Natural killer cell (primary cell): Measurements from ENCODE around the gene SCARB1. TPM values are rescaled to one million over a fixed set of nuclear protein-coding genes. Genes with fewer than 3 reads are reported as not detected.

Experiments
- ATAC-seq, 3 donors: fragments of 150-1000 bp in 2 of 3; fragments of 200-7000 bp in 1 of 3; cut with Tn5 transposase; 1 replicate in 1 of 3; 2 replicates in 2 of 3; pipeline ENCODE4 v1.10.0; 2021; ENCODE audit warnings: mild to moderate bottlenecking in 2 of 3, moderate library complexity in 2 of 3
- DNase-seq, 2 donors: peaks; one replicate each; pipeline versions ENCODE4 v3.0.0 to v3.0.0-alpha.2; 2013 to 2021; ENCODE audit warnings: mixed read lengths in 1 of 2
- H3K27ac ChIP-seq: one replicate; pipeline ENCODE4 v1.5.1; 2013; ENCODE audit warnings: mild to moderate bottlenecking, low read length
- H3K27me3 ChIP-seq: one replicate; pipeline ENCODE4 v1.6.1; 2013; ENCODE audit warnings: low read length; ENCODE audit not compliant: control insufficient read depth, insufficient read depth
- H3K36me3 ChIP-seq: one replicate; pipeline ENCODE4 v1.6.1; 2013; ENCODE audit warnings: low read length; ENCODE audit not compliant: control insufficient read depth, insufficient read depth
- H3K4me1 ChIP-seq: one replicate; pipeline ENCODE4 v1.6.1; 2013; ENCODE audit warnings: low read length; ENCODE audit not compliant: control insufficient read depth, insufficient read depth
- H3K4me3 ChIP-seq: one replicate; pipeline ENCODE4 v1.5.1; 2013; ENCODE audit warnings: low read length
- H3K9me3 ChIP-seq: one replicate; pipeline ENCODE4 v1.6.1; 2013; ENCODE audit warnings: low read length; ENCODE audit not compliant: control insufficient read depth, insufficient read depth
- H3K27ac Mint-ChIP-seq, 2 donors: one replicate each; pipeline ENCODE4 v1.8.0; 2022; ENCODE audit warnings: mild to moderate bottlenecking in 2 of 2, mixed read lengths in 2 of 2, moderate library complexity in 1 of 2
- H3K27me3 Mint-ChIP-seq, 2 donors: one replicate each; pipeline ENCODE4 v1.8.0; 2022; ENCODE audit warnings: low read depth in 2 of 2, mixed read lengths in 2 of 2
- H3K36me3 Mint-ChIP-seq: one replicate; pipeline ENCODE4 v1.8.0; 2022; ENCODE audit warnings: mixed read lengths
- H3K4me1 Mint-ChIP-seq, 2 donors: one replicate each; pipeline ENCODE4 v1.8.0; 2022; ENCODE audit warnings: mixed read lengths in 2 of 2
- H3K4me3 Mint-ChIP-seq: one replicate; pipeline ENCODE4 v1.8.0; 2022; ENCODE audit warnings: mild to moderate bottlenecking, moderate library complexity, mixed read lengths
- H3K9me3 Mint-ChIP-seq, 2 donors: one replicate each; pipeline ENCODE4 v1.8.0; 2022; ENCODE audit warnings: mixed read lengths in 2 of 2
- WGBS: methylation state at CpG from one replicate; pipeline ENCODE4 v1.1.7; 2013; ENCODE audit warnings: missing lambda C conversion rate; ENCODE audit not compliant: insufficient coverage; 5-methylcytosine and 5-hydroxymethylcytosine counted together
- intact Hi-C: fragments of 100-400 bp; cut with micrococcal nuclease; formaldehyde crosslinking; loops from one replicate; pipeline ENCODE4 v1.14.2; 2022
- total RNA-seq, 4 donors: library from RNA; stranded (reverse); fragments of 120-200 nt in 1 of 4; gene quantifications; one replicate each; pipeline versions ENCODE4 v1.2.3 to v1.2.4, GENCODE V29; 2013 to 2022
- TF ChIP-seq, protein P1 (sequence below): fragments of 200-600 bp; IDR thresholded peaks from one replicate; pipeline ENCODE4 v1.8.0; 2022; ENCODE audit warnings: antibody characterized with exemption

Gene SCARB1
- total RNA-seq, 3 donors from 2014 or later (not counting 1 experiment from before 2014, with no cell fraction given), result 1.1 to 2.7 (median 1.3) TPM

GRCh38 chr12:124855275-124855957, 8.2 kb downstream of the SCARB1 start:
- no peaks in the 10 kb centered on the region for H3K9me3 Mint-ChIP-seq

GRCh38 chr12:124854637-124855184, 9.0 kb downstream of the SCARB1 start:
- ATAC-seq (no peak), DNase-seq (no peak)
- TF ChIP-seq, protein P1, sequence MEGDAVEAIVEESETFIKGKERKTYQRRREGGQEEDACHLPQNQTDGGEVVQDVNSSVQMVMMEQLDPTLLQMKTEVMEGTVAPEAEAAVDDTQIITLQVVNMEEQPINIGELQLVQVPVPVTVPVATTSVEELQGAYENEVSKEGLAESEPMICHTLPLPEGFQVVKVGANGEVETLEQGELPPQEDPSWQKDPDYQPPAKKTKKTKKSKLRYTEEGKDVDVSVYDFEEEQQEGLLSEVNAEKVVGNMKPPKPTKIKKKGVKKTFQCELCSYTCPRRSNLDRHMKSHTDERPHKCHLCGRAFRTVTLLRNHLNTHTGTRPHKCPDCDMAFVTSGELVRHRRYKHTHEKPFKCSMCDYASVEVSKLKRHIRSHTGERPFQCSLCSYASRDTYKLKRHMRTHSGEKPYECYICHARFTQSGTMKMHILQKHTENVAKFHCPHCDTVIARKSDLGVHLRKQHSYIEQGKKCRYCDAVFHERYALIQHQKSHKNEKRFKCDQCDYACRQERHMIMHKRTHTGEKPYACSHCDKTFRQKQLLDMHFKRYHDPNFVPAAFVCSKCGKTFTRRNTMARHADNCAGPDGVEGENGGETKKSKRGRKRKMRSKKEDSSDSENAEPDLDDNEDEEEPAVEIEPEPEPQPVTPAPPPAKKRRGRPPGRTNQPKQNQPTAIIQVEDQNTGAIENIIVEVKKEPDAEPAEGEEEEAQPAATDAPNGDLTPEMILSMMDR, result no peak
- Histone ChIP-seq H3K36me3 (no peaks in the 10 kb centered on the region), H3K4me3 (no peak overlapping the region), H3K27ac (no peak overlapping the region), H3K27me3 (no peaks in the 10 kb centered on the region), H3K4me1 (peaks cover 12% of the 10 kb centered on the region), H3K9me3 (no peaks in the 10 kb centered on the region)
- no peak overlapping the region for H3K27ac Mint-ChIP-seq
- WGBS, result 95% methylated on average over 11 of the region's 11 CpGs
- H3K4me3 Mint-ChIP-seq, result no peak overlapping the region
- H3K9me3 Mint-ChIP-seq, result no peaks in the 10 kb centered on the region
- H3K27me3 Mint-ChIP-seq, result peaks cover 6 to 9% of the 10 kb centered on the region in 2 donors
- H3K36me3 Mint-ChIP-seq, result no peaks in the 10 kb centered on the region
- intact Hi-C loops, result no loop called here
- peaks cover 11% of the 10 kb centered on the region in 2 donors for H3K4me1 Mint-ChIP-seq

More at GRCh38 chr12:124855275-124855957, 8.2 kb downstream of the SCARB1 start:
- H3K36me3 ChIP-seq, result no peaks in the 10 kb centered on the region
- H3K4me1 ChIP-seq, result peaks cover 12% of the 10 kb centered on the region
- Mint-ChIP-seq H3K36me3 (no peaks in the 10 kb centered on the region), H3K27ac (no peak overlapping the region), H3K4me1 (peaks cover 11% of the 10 kb centered on the region in 2 donors), H3K27me3 (peaks cover 6 to 11% of the 10 kb centered on the region in 2 donors), H3K4me3 (no peak overlapping the region)
- ATAC-seq (no peak), DNase-seq (no peak)
- H3K4me3 ChIP-seq, result no peak overlapping the region
- no peaks in the 10 kb centered on the region for H3K27me3 ChIP-seq
- intact Hi-C loops, result no loop called here
- TF ChIP-seq, protein P1, result no peak
- no peak overlapping the region for H3K27ac ChIP-seq
- WGBS, result 81% methylated on average over 15 of the region's 15 CpGs
- no peaks in the 10 kb centered on the region for H3K9me3 ChIP-seq

DNA sequence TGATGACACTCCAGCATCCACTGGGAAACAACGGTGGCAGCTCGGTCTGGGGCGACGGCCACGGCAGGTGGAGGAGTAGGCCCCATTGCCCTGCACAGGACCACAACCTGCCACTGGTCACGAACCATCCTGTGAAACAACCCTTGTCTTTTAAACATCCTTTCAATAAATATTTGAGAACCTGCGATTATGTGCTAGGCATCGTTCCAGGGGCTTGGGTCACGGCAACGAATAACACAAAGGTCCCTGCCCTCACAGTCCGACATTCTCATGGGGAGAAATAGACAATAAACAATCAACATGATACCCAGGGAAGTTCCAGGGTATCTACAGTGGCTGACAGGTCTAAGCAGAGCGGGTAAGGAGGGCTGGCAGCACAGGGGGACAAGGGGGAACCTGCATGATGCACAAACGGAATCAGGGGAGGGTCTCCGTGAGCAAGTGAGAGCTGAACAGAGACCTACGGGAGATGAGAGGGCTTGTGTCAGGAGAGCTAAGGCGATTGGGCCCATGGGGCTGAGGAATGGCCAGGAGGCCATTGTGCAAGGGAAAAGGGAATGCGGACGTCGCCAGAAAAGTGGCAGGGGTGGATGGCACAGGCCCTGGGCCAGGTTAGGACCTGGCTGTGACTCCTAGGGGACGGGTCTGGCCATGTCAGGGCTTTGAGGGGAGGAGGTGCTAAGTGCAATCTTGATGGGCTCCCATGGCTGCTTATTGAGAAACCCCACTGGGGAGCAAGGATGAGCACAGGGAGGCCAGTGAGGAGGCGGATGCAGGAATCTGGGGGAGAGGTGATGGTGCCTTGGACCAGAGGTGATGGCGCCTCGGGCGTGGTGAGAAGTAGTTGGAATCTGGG, 9.7 kb downstream of the SCARB1 start:
- H3K27me3 Mint-ChIP-seq, result peaks cover 6 to 9% of the 10 kb centered on the region in 2 donors
- H3K36me3 ChIP-seq, result no peaks in the 10 kb centered on the region
- no peaks in the 10 kb centered on the region for H3K36me3 Mint-ChIP-seq
- no peaks in the 10 kb centered on the region for H3K9me3 Mint-ChIP-seq
- intact Hi-C loops, result no loop called here
- no peaks in the 10 kb centered on the region for H3K9me3 ChIP-seq
- ATAC-seq (no peak), DNase-seq (no peak)
- no peak overlapping the region for H3K27ac ChIP-seq
- peak overlapping the region in 1 of 2 donors; percentile 26 for H3K27ac Mint-ChIP-seq
- peaks cover 11% of the 10 kb centered on the region in 2 donors for H3K4me1 Mint-ChIP-seq
- peaks cover 12% of the 10 kb centered on the region for H3K4me1 ChIP-seq
- no peak overlapping the region for H3K4me3 ChIP-seq
- 93% methylated on average over 24 of the region's 24 CpGs for WGBS
- no peak overlapping the region for H3K4me3 Mint-ChIP-seq
- H3K27me3 ChIP-seq, result no peaks in the 10 kb centered on the region
- TF ChIP-seq, protein P1, result no peak
